Esophagus muscularis mucosa (tissue), 4 donors: ENCODE data around the gene TBC1D14. TPM values are rescaled to one million over a fixed set of nuclear protein-coding genes. Genes with fewer than 3 reads are reported as not detected.

Experiments used
- DNase-seq: peaks from one replicate; pipeline ENCODE4 v3.0.0-alpha.2; 2017; ENCODE audit errors: extremely low spot score
- H3K27ac ChIP-seq, 4 donors: fragments of 200-600 bp; sonication (generic); replicated peaks in 1 of 4; 1 replicate in 3 of 4; 2 replicates in 1 of 4; pipeline ENCODE4 v1.5.1; 2016 to 2019; ENCODE audit warnings: mild to moderate bottlenecking in 1 of 4
- H3K27me3 ChIP-seq, 4 donors: fragments of 200-600 bp; sonication (generic); one replicate each; pipeline versions ENCODE4 v1.5.1 to v1.6.0; 2016 to 2019
- H3K36me3 ChIP-seq, 4 donors: fragments of 200-600 bp; sonication (generic); one replicate each; pipeline ENCODE4 v1.5.1; 2016 to 2019
- H3K4me1 ChIP-seq, 4 donors: fragments of 200-600 bp; sonication (generic); one replicate each; pipeline ENCODE4 v1.5.1; 2016 to 2019
- H3K4me3 ChIP-seq, 4 donors: fragments of 200-600 bp; sonication (generic); 1 replicate in 2 of 4; 2 replicates in 2 of 4; pipeline ENCODE4 v1.5.1; 2016 to 2019; ENCODE audit warnings: mild to moderate bottlenecking in 4 of 4, moderate library complexity in 1 of 4
- H3K9me3 ChIP-seq, 4 donors: fragments of 200-600 bp; sonication (generic); 1 replicate in 3 of 4; 2 replicates in 1 of 4; pipeline ENCODE4 v1.5.1; 2016 to 2019
- CTCF ChIP-seq, 3 experiments: fragments of 200-600 bp in 2 of 3; fragments of 450-650 bp in 1 of 3; sonication (generic) in 2 of 3; IDR thresholded peaks; one replicate each; pipeline ENCODE4 v1.5.1; 2017 to 2019; ENCODE audit warnings: antibody characterized with exemption in 3 of 3, mild to moderate bottlenecking in 2 of 3, moderate library complexity in 1 of 3
- EP300 ChIP-seq: sonication (generic); formaldehyde crosslinking; IDR thresholded peaks from one replicate; pipeline ENCODE4 v1.6.1; 2017; ENCODE audit warnings: antibody characterized with exemption
- POLR2A ChIP-seq: fragments of 450-650 bp; IDR thresholded peaks from one replicate; pipeline ENCODE4 v1.6.1; 2017; ENCODE audit warnings: antibody characterized with exemption, moderate library complexity, mild to moderate bottlenecking, low read depth
- POLR2AphosphoS5 ChIP-seq, 2 donors: sonication (generic); formaldehyde crosslinking; IDR thresholded peaks; one replicate each; pipeline ENCODE4 v1.6.1; 2017; ENCODE audit warnings: antibody characterized with exemption in 2 of 2
- WGBS: methylation state at CpG from one replicate; pipeline ENCODE4 v1.1.5; 2018; 5-methylcytosine and 5-hydroxymethylcytosine counted together
- intact Hi-C: fragments of 100-400 bp; cut with DNase I; formaldehyde crosslinking; loops from one replicate; pipeline ENCODE4 v1.15.1; 2023
- total RNA-seq, 4 donors: library from RNA; depleted of rRNA; stranded (reverse); fragments of >200 nt; gene quantifications; one replicate each; pipeline versions ENCODE4 v1.1.0 to v1.2.1, GENCODE V29; 2016

TBC1D14 gene
- total RNA-seq, 4 donors from 2014 or later, result 37.0 to 49.4 (median 44.2) TPM

- Histone ChIP-seq H3K4me1 (peaks cover 0 to 4% (median 1%) of the 10 kb centered on the region in 4 donors), H3K27me3 (no peaks in the 10 kb centered on the region), H3K36me3 (peaks cover 42 to 94% (median 84%) of the 10 kb centered on the region in 4 donors), H3K4me3 (no peak overlapping the region), H3K27ac (no peak overlapping the region), H3K9me3 (no peaks in the 10 kb centered on the region)
- intact Hi-C loops, result no loop called here
- no peak for TF ChIP-seq EP300
- no peak for TF ChIP-seq POLR2AphosphoS5 (IDR thresholded peaks at IDR 0.05)
- no peak for TF ChIP-seq POLR2A
- TF ChIP-seq CTCF (IDR thresholded peaks at IDR 0.05), result no peak
- DNase-seq, result no peak
- WGBS, result 100% methylated on average over 3 of the region's 3 CpGs
These were observed 149.2 kb downstream of the TBC1D14 start for GRCh38 chr4:7058792-7059191.

GRCh38 chr4:7059662-7060061 is 150.0 kb downstream of the TBC1D14 start:
- Histone ChIP-seq H3K4me3 (no peak overlapping the region), H3K4me1 (peaks cover 0 to 4% (median 2%) of the 10 kb centered on the region in 4 donors), H3K9me3 (no peaks in the 10 kb centered on the region), H3K27ac (no peak overlapping the region), H3K27me3 (no peaks in the 10 kb centered on the region), H3K36me3 (peaks cover 37 to 93% (median 81%) of the 10 kb centered on the region in 4 donors)
- 68% methylated on average over 11 of the region's 11 CpGs for WGBS
- no peak for DNase-seq
- no peak for TF ChIP-seq POLR2A
- TF ChIP-seq CTCF (IDR thresholded peaks at IDR 0.05), result no peak
- TF ChIP-seq EP300, result no peak
- TF ChIP-seq POLR2AphosphoS5 (IDR thresholded peaks at IDR 0.05), result no peak
- intact Hi-C loops, result no loop called here

GRCh38 chr4:7060346-7061150 is 150.9 kb downstream of the TBC1D14 start:
- WGBS, result 73% methylated on average over 18 of the region's 20 CpGs
- Histone ChIP-seq H3K27ac (peak overlapping the region in 1 of 4 donors; percentile 18), H3K4me3 (no peak overlapping the region), H3K4me1 (peaks cover 0 to 11% (median 9%) of the 10 kb centered on the region in 4 donors), H3K9me3 (no peaks in the 10 kb centered on the region), H3K27me3 (no peaks in the 10 kb centered on the region), H3K36me3 (peaks cover 29 to 91% (median 74%) of the 10 kb centered on the region in 4 donors)
- intact Hi-C loops, result no loop called here
- no peak for DNase-seq
- TF ChIP-seq EP300 (no peak), CTCF (IDR thresholded peaks at IDR 0.05) (no peak), POLR2AphosphoS5 (IDR thresholded peaks at IDR 0.05) (no peak), POLR2A (no peak)

- Histone ChIP-seq H3K4me1 (peaks cover 5 to 23% (median 22%) of the 10 kb centered on the region in 4 donors), H3K27me3 (no peaks in the 10 kb centered on the region), H3K9me3 (no peaks in the 10 kb centered on the region), H3K27ac (no peak overlapping the region), H3K36me3 (peaks cover 23 to 78% (median 63%) of the 10 kb centered on the region in 4 donors), H3K4me3 (no peak overlapping the region)
- 88% methylated on average over 4 of the region's 6 CpGs for WGBS
- TF ChIP-seq CTCF (IDR thresholded peaks at IDR 0.05) (no peak), EP300 (no peak), POLR2AphosphoS5 (IDR thresholded peaks at IDR 0.05) (no peak), POLR2A (no peak)
- intact Hi-C loops, result no loop called here
- DNase-seq, result no peak
These were observed 152.2 kb downstream of the TBC1D14 start for GRCh38 chr4:7061815-7062214.
